GM12878 (cell line): ENCODE results near the gene SCAMP1.

Experiments
- CTCF ChIP-seq, 3 experiments: IDR thresholded peaks in 2 of 3; conservative IDR thresholded peaks in 1 of 3; 2 replicates each; pipeline ENCODE4 v1.5.1; 2011; ENCODE audit warnings: low read depth in 3 of 3, low read length in 3 of 3, mild to moderate bottlenecking in 3 of 3, control low read depth in 2 of 3, moderate library complexity in 2 of 3, inconsistent platforms in 1 of 3, mixed read lengths in 1 of 3; ENCODE audit not compliant: control insufficient read depth in 2 of 3, insufficient read depth in 1 of 3; ENCODE audit errors: extremely low read depth in 1 of 3
- SMAD1 ChIP-seq: fragments of 450-650 bp; IDR thresholded peaks from 2 replicates; pipeline ENCODE4 v1.6.1; 2018; ENCODE audit warnings: mild to moderate bottlenecking, low read depth; ENCODE audit not compliant: partially characterized antibody
- ZBTB40 ChIP-seq: fragments of 450-650 bp; IDR thresholded peaks from 2 replicates; pipeline ENCODE4 v1.6.1; 2016; ENCODE audit warnings: mild to moderate bottlenecking, moderate library complexity, borderline replicate concordance
- ZNF24 ChIP-seq: fragments of 450-650 bp; IDR thresholded peaks from 2 replicates; pipeline ENCODE4 v1.6.1; 2017; ENCODE audit warnings: antibody characterized with exemption, mild to moderate bottlenecking

GRCh38 chr5:78335976-78336375 is 24.4 kb upstream of the SCAMP1 start:
- TF ChIP-seq ZNF24 (no peak), SMAD1 (no peak), CTCF (IDR thresholded peaks at IDR 0.05 in 2 of 3, conservative IDR thresholded peaks at IDR 0.05 in 1 of 3; ENCODE audit: control insufficient read depth in 2 of 3, extremely low read depth in 1 of 3, insufficient read depth in 1 of 3, low read depth in 3 of 3, low read length in 3 of 3) (no peak), ZBTB40 (no peak)
